HepG2 (cell line): ENCODE data around the gene SERPINB10. TPM values are rescaled to one million over a fixed set of nuclear protein-coding genes. Genes with fewer than 3 reads are reported as not detected.

Experiments used
- DDIT3 ChIP-seq: sonication (generic); formaldehyde crosslinking; IDR thresholded peaks from 2 replicates; pipeline ENCODE4 v1.4.0; 2020; ENCODE audit warnings: mild to moderate bottlenecking, missing genetic modification reagents
- FOXA1 ChIP-seq, 2 experiments: fragments of 450-650 bp in 1 of 2; sonication (generic) in 1 of 2; formaldehyde crosslinking in 1 of 2; IDR thresholded peaks; 2 replicates each; pipeline versions ENCODE4 v1.4.0 to v1.6.1; 2016 to 2020; ENCODE audit warnings: missing genetic modification reagents in 1 of 2
- GMEB1 ChIP-seq: sonication (generic); formaldehyde crosslinking; IDR thresholded peaks from 2 replicates; pipeline ENCODE4 v1.5.1; 2020; ENCODE audit warnings: missing genetic modification reagents, mild to moderate bottlenecking, borderline replicate concordance
- HBP1 ChIP-seq: IDR thresholded peaks from 2 replicates; pipeline ENCODE4 v1.6.1; 2016; ENCODE audit warnings: low read depth, control low read depth
- IRF2 ChIP-seq: IDR thresholded peaks from 2 replicates; pipeline ENCODE4 v1.6.1; 2018; ENCODE audit warnings: missing genetic modification reagents, missing compliant biosample characterization
- JDP2 ChIP-seq: sonication (generic); formaldehyde crosslinking; IDR thresholded peaks from 2 replicates; pipeline ENCODE4 v1.8.1; 2022; ENCODE audit warnings: missing genetic modification reagents, borderline replicate concordance
- KDM3A ChIP-seq: IDR thresholded peaks from 2 replicates; pipeline ENCODE4 v1.6.1; 2018; ENCODE audit warnings: low read depth, missing compliant biosample characterization
- KIAA2018 ChIP-seq: sonication (generic); formaldehyde crosslinking; IDR thresholded peaks from 2 replicates; pipeline ENCODE4 v1.5.0; 2020; ENCODE audit warnings: mild to moderate bottlenecking, missing genetic modification reagents, borderline replicate concordance
- KLF15 ChIP-seq: sonication (generic); formaldehyde crosslinking; IDR thresholded peaks from 2 replicates; pipeline ENCODE4 v1.8.1; 2023; ENCODE audit warnings: borderline replicate concordance, mild to moderate bottlenecking, inconsistent platforms, missing genetic modification reagents, mixed read lengths
- KMT2B ChIP-seq: IDR thresholded peaks from 2 replicates; pipeline ENCODE4 v1.6.1; 2016; ENCODE audit warnings: missing genetic modification reagents, missing compliant biosample characterization
- THAP8 ChIP-seq: sonication (generic); formaldehyde crosslinking; IDR thresholded peaks from 2 replicates; pipeline ENCODE4 v1.5.1; 2020; ENCODE audit warnings: missing genetic modification reagents, mild to moderate bottlenecking, borderline replicate concordance
- YEATS2 ChIP-seq: sonication (generic); formaldehyde crosslinking; IDR thresholded peaks from 2 replicates; pipeline ENCODE4 v1.4.0; 2020; ENCODE audit warnings: missing genetic modification reagents, borderline replicate concordance
- ZFP1 ChIP-seq: IDR thresholded peaks from 2 replicates; pipeline ENCODE4 v1.6.1; 2016
- ZNF639 ChIP-seq: conservative IDR thresholded peaks from 2 replicates; pipeline ENCODE4 v1.6.1; 2018; ENCODE audit warnings: missing genetic modification reagents
- polyA plus RNA-seq, 8 experiments: library from polyadenylated mRNA; depleted of rRNA in 3 of 8; stranded (reverse) in 7 of 8; unstranded in 1 of 8; fragments of >200 nt; fragmentation: Illumina TruSeq in 4 of 8; extraction: Trizol in 4 of 8; gene quantifications; 2 replicates each; pipeline versions ENCODE4 v1.2.1 to v1.2.3, GENCODE V29; 2011 to 2016; ENCODE audit warnings: low read depth in 4 of 8, missing spikeins in 1 of 8, mixed read lengths in 1 of 8; ENCODE audit not compliant: insufficient read depth in 1 of 8
- total RNA-seq, 5 experiments: library from RNA; depleted of rRNA; stranded (reverse); fragments of >200 nt; fragmentation: Illumina TruSeq; extraction: Trizol; gene quantifications; 2 replicates each; pipeline ENCODE4 v1.2.3, GENCODE V29; 2016; ENCODE audit warnings: low read depth in 1 of 5

The SERPINB10 gene
- total and polyA plus RNA-seq, 2 of the 13 experiments (the other 11 are each of a cell fraction or from before 2014, with no cell fraction given): not detected

GRCh38 chr18:63969942-63970808 is 62.4 kb downstream of the SERPINB10 start, which contains the start of gene SERPINB8 (continued):
- TF ChIP-seq THAP8 (CRISPR knock-in tag) (no peak), HBP1 (CRISPR knock-in tag) (no peak), KMT2B (CRISPR knock-in tag) (no peak), DDIT3 (CRISPR knock-in tag) (peak; percentile 81; the same call in 1 of the 2 replicates), KDM3A (0 out of 2 replicates have a peak, but pooled peaks have one; percentile 20), GMEB1 (CRISPR knock-in tag) (peak; percentile 56; the same call in 1 of the 2 replicates), ZFP1 (CRISPR knock-in tag) (no peak), YEATS2 (CRISPR knock-in tag) (peak; percentile 62; the same call in 1 of the 2 replicates), KLF15 (CRISPR knock-in tag) (no peak), IRF2 (CRISPR knock-in tag) (peak; percentile 36; the same call in 1 of the 2 replicates), ZNF639 (CRISPR knock-in tag) (no peak), FOXA1 (IDR thresholded peaks at IDR 0.05) (no peak), FOXA1 (CRISPR knock-in tag; IDR thresholded peaks at IDR 0.05) (no peak), KIAA2018 (no peak), JDP2 (CRISPR knock-in tag) (no peak)
